Measurements from ENCODE around the gene FAU.

GRCh38 chr11:65141896-65142494, 20.1 kb upstream of the FAU start:
- TF ChIP-seq CTCF (tag by site-specific recombination; IDR thresholded peaks at IDR 0.05), result no peak
- TF ChIP-seq ZNF274 (IDR thresholded peaks at IDR 0.05; ENCODE audit: low read length), result no peak
- no peak for TF ChIP-seq ZNF274 (tag by site-specific recombination; IDR thresholded peaks at IDR 0.05; ENCODE audit: borderline replicate concordance)
- TF ChIP-seq ZNF776 (tag by site-specific recombination; IDR thresholded peaks at IDR 0.05; ENCODE audit: borderline replicate concordance), result no peak
- TF ChIP-seq RBAK (tag by site-specific recombination; IDR thresholded peaks at IDR 0.05), result no peak
- no peak for TF ChIP-seq ZNF311 (tag by site-specific recombination; IDR thresholded peaks at IDR 0.05; ENCODE audit: borderline replicate concordance)
- no peak for TF ChIP-seq REST (tag by site-specific recombination; IDR thresholded peaks at IDR 0.05)

Measured in HEK293 (cell line).